Gastrocnemius medialis (tissue), 4 donors: ENCODE results near the gene YKT6.

ENCODE experiments used
- CTCF ChIP-seq, 5 experiments: fragments of 450-650 bp in 3 of 5; fragments of 200-600 bp in 2 of 5; sonication (generic) in 2 of 5; IDR thresholded peaks in 4 of 5; conservative IDR thresholded peaks in 1 of 5; 1 replicate in 4 of 5; 2 replicates in 1 of 5; pipeline ENCODE4 v1.5.1; 2016 to 2019; ENCODE audit warnings: antibody characterized with exemption in 5 of 5, mild to moderate bottlenecking in 3 of 5, moderate library complexity in 3 of 5
- POLR2A ChIP-seq, 2 donors: fragments of 450-650 bp; IDR thresholded peaks; one replicate each; pipeline ENCODE4 v1.6.1; 2017; ENCODE audit warnings: antibody characterized with exemption in 2 of 2, mild to moderate bottlenecking in 2 of 2, moderate library complexity in 2 of 2

- TF ChIP-seq CTCF (IDR thresholded peaks at IDR 0.05 in 4 of 5, conservative IDR thresholded peaks at IDR 0.05 in 1 of 5) (no peak), POLR2A (IDR thresholded peaks at IDR 0.05) (no peak)
Measured at GRCh38 chr7:44177570-44178131, 23.1 kb upstream of the YKT6 start.
